Mucosa of stomach (tissue), 1 donor: Measurements from ENCODE around the gene KCNC4.

Source experiments
- H3K27me3 ChIP-seq: one replicate; pipeline ENCODE4 v1.7.0; 2013; ENCODE audit warnings: mild to moderate bottlenecking, low read length; ENCODE audit not compliant: control insufficient read depth, insufficient read depth
- H3K36me3 ChIP-seq: one replicate; pipeline ENCODE4 v1.7.0; 2013; ENCODE audit warnings: low read length; ENCODE audit not compliant: control insufficient read depth, insufficient read depth
- H3K4me1 ChIP-seq: one replicate; pipeline ENCODE4 v1.7.0; 2013; ENCODE audit warnings: mild to moderate bottlenecking, low read length; ENCODE audit not compliant: control insufficient read depth, insufficient read depth
- H3K4me3 ChIP-seq: one replicate; pipeline ENCODE4 v1.7.0; 2013; ENCODE audit warnings: low read length
- H3K9ac ChIP-seq: one replicate; pipeline ENCODE4 v1.7.0; 2013; ENCODE audit warnings: mild to moderate bottlenecking, low read length, moderate library complexity
- H3K9me3 ChIP-seq: one replicate; pipeline ENCODE4 v1.7.0; 2013; ENCODE audit warnings: mild to moderate bottlenecking, low read length, moderate library complexity; ENCODE audit not compliant: control insufficient read depth
- donor health status: Pancreatic carcinoma.

Gene KCNC4

DNA sequence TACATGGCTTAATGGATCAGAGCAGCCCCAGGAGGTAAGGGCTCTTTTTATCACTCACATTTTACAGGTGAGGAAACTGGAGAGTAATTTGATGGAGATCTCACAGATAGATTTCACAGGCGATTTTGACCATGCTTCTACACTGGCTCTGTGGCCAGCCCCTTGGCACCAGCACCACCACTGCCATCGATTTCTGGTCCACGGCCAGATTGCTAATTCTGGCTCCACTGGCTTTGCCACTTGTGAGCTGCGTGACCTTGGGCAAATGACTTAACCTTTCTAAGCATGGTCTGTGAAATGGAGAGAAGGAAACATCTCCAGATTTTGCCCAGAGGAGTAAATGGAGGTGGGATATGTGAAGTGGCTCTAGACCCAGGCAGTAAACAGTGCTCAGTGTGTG, 32.6 kb downstream of the KCNC4 start:
- Histone ChIP-seq H3K4me3 (no peak overlapping the region), H3K9ac (no peak overlapping the region), H3K9me3 (no peaks in the 10 kb centered on the region), H3K4me1 (peaks cover 24% of the 10 kb centered on the region), H3K27me3 (no peaks in the 10 kb centered on the region), H3K36me3 (no peaks in the 10 kb centered on the region)

DNA sequence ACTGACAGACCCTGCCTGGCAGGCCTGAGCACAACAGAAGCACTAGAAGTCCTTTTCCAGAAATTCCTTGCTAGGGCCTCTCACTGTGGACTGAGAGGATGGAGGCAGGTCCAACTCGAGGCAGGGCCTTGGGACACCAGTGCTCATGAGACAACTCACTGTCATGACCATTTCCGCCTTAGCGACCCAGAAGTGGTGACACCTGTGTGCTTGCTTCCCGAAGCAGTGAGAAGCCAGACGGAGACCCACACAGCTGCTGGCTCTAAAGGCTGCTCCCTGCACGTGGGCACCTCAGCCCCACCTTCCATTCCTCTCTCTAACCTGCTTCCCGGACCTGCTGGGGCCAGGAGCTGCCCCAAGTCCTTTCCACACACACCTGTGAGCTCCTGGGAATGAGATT, 33.0 kb downstream of the KCNC4 start:
- no peaks in the 10 kb centered on the region for H3K27me3 ChIP-seq
- no peaks in the 10 kb centered on the region for H3K9me3 ChIP-seq
- H3K9ac ChIP-seq, result no peak overlapping the region
- peaks cover 24% of the 10 kb centered on the region for H3K4me1 ChIP-seq
- H3K4me3 ChIP-seq, result no peak overlapping the region
- no peaks in the 10 kb centered on the region for H3K36me3 ChIP-seq

DNA sequence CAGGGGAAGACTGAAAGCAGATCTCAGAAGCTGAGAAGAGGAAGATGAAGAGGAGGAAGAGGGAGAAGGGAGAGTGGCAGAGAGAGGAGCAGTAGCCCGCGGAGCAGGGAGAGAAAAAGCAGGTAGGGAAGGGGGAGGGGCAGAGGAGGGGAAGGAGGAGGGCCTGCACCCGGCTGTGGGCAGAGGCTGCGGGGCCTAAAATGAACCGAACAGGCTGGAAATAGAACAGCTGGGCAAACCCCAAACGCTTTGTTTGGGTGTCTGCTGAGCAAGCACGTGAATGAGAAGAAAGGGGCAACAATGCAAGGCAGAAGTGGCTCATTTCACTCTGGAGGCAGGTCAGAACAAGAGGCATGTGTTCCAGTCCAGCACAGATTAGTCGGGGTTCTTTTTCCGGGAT, 33.5 kb downstream of the KCNC4 start:
- Histone ChIP-seq H3K9me3 (no peaks in the 10 kb centered on the region), H3K4me1 (peaks cover 24% of the 10 kb centered on the region), H3K27me3 (no peaks in the 10 kb centered on the region), H3K4me3 (no peak overlapping the region), H3K36me3 (no peaks in the 10 kb centered on the region), H3K9ac (no peak overlapping the region)

DNA sequence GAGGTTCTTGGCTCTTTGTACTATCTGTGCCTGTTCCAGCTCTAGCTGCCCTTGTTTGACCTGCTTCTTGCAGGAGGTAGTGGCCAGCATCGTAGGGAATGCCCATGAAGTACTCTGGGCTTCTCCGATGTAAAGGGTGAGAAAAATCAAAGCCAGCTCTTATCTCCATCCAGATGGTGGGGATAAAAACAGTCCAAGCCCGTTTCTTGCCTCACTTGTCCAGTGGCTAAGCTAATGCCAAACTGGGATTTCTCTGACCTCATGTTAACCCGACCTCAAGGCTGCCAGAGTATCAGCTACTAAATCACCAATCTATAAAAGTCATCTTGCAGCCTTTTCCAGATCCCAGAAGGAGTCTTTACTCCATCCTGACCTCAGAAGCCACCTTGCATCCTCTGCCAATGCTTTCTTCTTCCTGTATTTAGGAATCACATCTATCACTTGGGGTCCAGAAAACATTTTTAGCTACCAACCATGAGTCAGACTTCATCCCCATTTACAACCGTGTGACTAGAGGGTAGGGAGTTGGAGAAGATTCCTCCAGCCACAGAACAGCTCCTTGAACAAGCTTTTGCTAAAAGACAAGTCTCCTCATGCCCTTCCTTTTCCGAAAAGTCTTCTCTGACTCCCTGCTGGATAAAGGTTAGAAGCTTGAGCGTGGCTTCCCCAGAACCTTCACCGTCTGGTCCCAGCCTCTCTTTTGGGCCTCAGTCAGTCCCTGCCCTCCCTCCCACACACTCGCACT, 35.9 kb downstream of the KCNC4 start:
- Histone ChIP-seq H3K4me3 (no peak overlapping the region), H3K36me3 (no peaks in the 10 kb centered on the region), H3K27me3 (no peaks in the 10 kb centered on the region), H3K9me3 (no peaks in the 10 kb centered on the region), H3K4me1 (peaks cover 10% of the 10 kb centered on the region), H3K9ac (no peak overlapping the region)

DNA sequence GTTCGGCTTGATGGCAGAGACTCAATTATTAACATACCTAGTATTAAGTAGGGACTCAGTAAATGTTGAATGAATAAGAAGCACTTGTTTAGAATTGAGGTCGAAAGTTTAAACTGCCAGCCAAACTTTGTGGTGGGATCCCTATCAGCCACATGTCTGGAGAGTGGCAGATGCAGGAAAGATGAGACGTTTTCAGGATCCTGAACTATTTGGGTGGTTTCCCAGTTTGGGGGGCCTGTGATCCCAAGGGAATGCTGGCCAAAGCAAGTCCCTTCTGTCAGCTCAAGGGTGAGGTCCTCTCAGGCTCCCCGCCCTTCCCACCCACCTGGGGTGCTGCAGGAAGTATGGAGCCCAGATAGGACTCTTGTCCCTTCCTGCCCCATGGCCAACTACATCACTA, 38.6 kb downstream of the KCNC4 start:
- no peaks in the 10 kb centered on the region for H3K27me3 ChIP-seq
- H3K4me3 ChIP-seq, result no peak overlapping the region
- no peaks in the 10 kb centered on the region for H3K9me3 ChIP-seq
- H3K36me3 ChIP-seq, result no peaks in the 10 kb centered on the region
- H3K4me1 ChIP-seq, result peaks cover under 1% of the 10 kb centered on the region
- H3K9ac ChIP-seq, result no peak overlapping the region

DNA sequence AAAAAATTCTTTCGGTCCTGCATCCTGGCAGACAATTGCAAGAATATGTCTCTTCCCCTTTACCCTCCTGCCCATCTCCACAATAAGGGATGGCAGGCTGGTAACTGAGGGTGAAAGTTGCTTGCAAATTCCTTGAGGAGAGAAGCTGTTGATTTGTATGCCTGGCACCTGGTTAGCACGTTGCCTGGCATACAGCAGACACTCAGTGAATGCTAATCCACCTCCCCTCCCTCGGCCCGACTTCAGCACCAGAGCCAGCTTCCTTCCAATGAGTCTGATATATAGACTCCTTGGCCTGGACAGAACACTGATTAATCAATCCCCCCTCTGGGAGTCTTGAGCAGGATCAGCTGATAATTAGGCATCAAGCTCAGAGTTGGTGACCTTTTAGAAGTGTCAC, 39.1 kb downstream of the KCNC4 start:
- Histone ChIP-seq H3K9ac (no peak overlapping the region), H3K36me3 (no peaks in the 10 kb centered on the region), H3K4me1 (no peaks in the 10 kb centered on the region), H3K27me3 (no peaks in the 10 kb centered on the region), H3K9me3 (no peaks in the 10 kb centered on the region), H3K4me3 (no peak overlapping the region)

DNA sequence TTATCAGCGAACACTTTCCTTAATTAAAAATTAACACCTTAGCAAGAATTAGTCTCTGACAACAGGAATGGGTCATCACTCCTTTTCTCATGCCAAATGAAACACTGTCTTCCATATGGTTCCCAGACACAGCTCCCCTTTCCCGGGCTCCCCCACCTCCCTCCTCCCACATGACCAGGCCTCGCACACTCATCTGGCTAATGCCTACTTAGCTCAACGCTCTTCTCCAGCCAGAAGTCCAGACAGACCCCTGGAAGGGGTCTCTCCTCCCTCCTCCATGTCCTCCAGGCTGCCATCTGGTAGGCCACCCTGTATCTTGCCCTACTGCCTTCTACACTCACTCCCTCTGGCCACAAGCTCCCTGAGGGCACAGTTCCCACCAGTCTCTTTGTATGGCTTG, 39.9 kb downstream of the KCNC4 start:
- no peak overlapping the region for H3K4me3 ChIP-seq
- no peaks in the 10 kb centered on the region for H3K9me3 ChIP-seq
- no peak overlapping the region for H3K9ac ChIP-seq
- no peaks in the 10 kb centered on the region for H3K4me1 ChIP-seq
- H3K36me3 ChIP-seq, result no peaks in the 10 kb centered on the region
- no peaks in the 10 kb centered on the region for H3K27me3 ChIP-seq

DNA sequence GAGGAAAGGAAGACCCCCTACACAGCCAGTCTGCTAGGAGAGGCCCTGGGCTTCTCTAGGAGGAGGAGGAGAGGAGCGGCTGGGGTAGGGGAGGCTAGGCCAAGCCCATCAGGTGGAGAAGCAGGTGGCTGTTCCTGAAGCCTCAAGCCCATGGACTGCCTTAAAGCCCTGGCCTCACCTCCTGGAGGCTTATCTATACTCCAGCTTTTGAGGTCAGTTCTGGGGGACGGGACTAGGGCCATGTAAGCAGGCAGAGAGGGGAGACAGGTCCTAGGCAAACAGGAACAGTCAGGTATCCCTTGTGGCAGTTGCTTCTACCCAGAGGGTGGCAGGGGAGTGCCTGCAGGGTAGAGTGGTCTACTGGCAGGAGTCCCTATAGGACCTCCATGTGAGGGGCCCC, 40.6 kb downstream of the KCNC4 start:
- Histone ChIP-seq H3K4me3 (no peak overlapping the region), H3K27me3 (no peaks in the 10 kb centered on the region), H3K4me1 (no peaks in the 10 kb centered on the region), H3K36me3 (no peaks in the 10 kb centered on the region), H3K9me3 (no peaks in the 10 kb centered on the region), H3K9ac (no peak overlapping the region)

DNA sequence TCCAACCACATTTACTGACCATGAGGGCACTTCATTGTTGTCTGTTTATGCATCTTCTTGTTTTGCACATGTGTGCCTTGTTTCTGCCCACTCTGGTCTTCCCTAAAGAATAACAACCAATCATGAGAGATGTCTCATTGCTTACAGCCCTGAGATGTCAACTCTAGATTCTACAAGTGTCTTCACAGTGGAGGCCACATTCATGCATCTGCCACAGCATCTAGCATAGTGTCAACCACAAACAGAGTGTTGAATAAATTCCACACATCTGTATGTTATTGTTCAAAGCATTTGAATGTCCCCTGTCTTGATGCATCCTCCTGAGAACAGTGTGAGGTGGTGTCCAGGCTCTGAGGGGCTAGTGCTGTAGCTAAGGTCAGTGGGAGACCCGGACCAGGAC, 43.1 kb downstream of the KCNC4 start:
- Histone ChIP-seq H3K9me3 (no peaks in the 10 kb centered on the region), H3K27me3 (no peaks in the 10 kb centered on the region), H3K4me1 (no peaks in the 10 kb centered on the region), H3K9ac (no peak overlapping the region), H3K4me3 (no peak overlapping the region), H3K36me3 (no peaks in the 10 kb centered on the region)

DNA sequence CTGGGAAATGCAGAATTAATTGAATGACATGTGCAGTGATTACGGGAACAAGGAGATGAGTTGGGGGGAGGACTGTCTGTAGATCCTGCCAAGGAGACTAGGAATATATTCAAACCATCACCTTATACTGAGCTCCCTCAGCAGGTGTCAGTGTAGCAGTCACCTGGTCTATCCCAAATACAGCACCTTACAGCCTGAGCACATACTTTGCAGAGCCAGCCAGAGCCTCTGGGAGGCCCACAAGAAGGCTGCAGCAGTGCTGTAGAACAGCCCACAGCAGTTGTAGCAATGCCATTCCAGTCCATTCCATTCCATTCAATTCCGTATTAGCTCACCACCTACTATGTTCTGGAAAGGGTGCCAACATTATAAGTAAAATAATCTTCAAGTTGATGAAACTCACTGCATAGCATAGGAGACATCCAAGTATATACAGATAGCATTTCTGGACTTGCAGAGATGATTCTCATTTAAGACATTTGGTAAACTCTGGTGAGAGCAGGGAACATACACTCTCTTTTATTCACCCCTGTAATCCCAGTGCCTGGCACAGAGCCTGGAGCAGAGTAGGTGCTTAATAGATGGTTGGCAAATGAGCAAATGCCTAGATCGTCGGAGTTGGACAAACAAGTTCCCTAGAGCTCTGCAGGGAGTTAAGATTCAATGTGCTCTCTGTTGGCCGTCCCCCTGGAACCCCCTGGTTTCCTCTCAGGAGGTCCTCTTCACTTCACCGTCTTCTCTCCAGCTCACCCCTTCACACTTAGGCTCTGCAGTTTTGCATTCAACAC, 44.7 kb downstream of the KCNC4 start:
- no peaks in the 10 kb centered on the region for H3K27me3 ChIP-seq
- no peaks in the 10 kb centered on the region for H3K4me1 ChIP-seq
- no peak overlapping the region for H3K9ac ChIP-seq

DNA sequence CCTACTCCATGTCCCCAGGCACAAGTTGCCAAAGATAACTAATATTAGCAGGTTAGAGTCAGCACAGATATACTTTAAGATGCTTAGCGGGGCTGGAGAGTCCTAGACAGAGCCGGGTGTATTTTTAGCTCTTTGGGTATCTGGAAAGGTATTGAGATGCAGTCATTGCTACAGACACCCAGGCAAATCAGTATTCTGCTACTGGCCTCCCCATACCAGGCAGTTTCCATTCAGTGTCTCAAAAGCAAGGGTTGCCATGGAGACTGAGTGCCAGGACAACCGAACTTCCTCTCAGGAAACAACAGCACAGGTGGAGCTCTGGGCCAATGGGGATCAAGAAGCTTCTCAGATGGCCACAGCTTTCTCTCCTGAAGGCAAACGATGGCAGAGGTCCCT, 45.3 kb downstream of the KCNC4 start:
- Histone ChIP-seq H3K9ac (no peak overlapping the region), H3K36me3 (no peaks in the 10 kb centered on the region), H3K27me3 (no peaks in the 10 kb centered on the region), H3K9me3 (no peaks in the 10 kb centered on the region), H3K4me1 (no peaks in the 10 kb centered on the region), H3K4me3 (no peak overlapping the region)

More for the DNA sequence above, 44.7 kb downstream of the KCNC4 start:
- H3K4me3 ChIP-seq, result no peak overlapping the region
- no peaks in the 10 kb centered on the region for H3K36me3 ChIP-seq
- no peaks in the 10 kb centered on the region for H3K9me3 ChIP-seq

DNA sequence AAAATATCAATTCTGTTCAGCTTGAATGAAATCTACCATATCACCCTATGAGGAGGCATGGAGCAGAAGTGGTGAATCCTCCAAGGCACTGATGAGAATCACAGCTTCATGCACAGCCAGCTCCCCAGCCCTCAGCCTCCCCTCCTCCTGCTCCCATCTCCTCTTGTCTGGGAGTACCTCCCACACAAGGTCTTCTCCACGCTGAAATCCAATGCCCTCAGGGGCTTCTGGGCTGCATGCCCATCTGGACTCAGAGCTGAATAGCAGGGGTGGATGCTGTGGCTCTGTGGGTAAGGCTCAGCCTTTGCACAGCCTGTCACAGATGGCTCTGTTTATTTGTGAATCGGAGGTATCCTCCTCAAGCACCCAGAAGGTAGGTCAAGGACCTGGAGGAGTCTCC, 48.6 kb downstream of the KCNC4 start:
- Histone ChIP-seq H3K36me3 (no peaks in the 10 kb centered on the region), H3K4me3 (no peak overlapping the region), H3K9ac (no peak overlapping the region), H3K27me3 (peaks cover 3% of the 10 kb centered on the region), H3K4me1 (no peaks in the 10 kb centered on the region), H3K9me3 (no peaks in the 10 kb centered on the region)
